K562 (cell line): ENCODE results near the gene EEFSEC. TPM values are rescaled to one million over a fixed set of nuclear protein-coding genes. Genes with fewer than 3 reads are reported as not detected.

Experiments
- ATAC-seq: fragments of 200-7000 bp; cut with Tn5 transposase; 3 replicates; pipeline ENCODE4 v1.9.1; 2020; ENCODE audit warnings: moderate library complexity
- BruUV-seq: library from RNA; stranded (reverse); fragments of 400-500 nt; replicated peaks from 2 replicates; lab custom pipeline; 2021; lab: Mats Ljungman, UMichigan
- CTCF ChIA-PET: fragments of 300-600 bp; formaldehyde crosslinking; extraction: SDS; loops from one replicate; lab custom pipeline; 2021; ENCODE audit warnings: low intra/inter-chr PET ratio; lab: Yijun Ruan, JAX
- POLR2A ChIA-PET: fragments of 300-600, 350-650 bp; sonication (Branson Sonifier 250); formaldehyde crosslinking; extraction: SDS; loops from one replicate; lab custom pipeline; 2021; ENCODE audit warnings: antibody characterized with exemption, inconsistent platforms; lab: Yijun Ruan, JAX
- DNase-seq, 4 experiments: peaks; one replicate each; pipeline versions ENCODE4 v3.0.0 to v3.0.0-alpha.2; 2011 to 2018; ENCODE audit warnings: low spot score in 3 of 4, mixed read lengths in 3 of 4; ENCODE audit errors: extremely low read depth in 1 of 4
- FAIRE-seq: peaks from 2 replicates; lab custom pipeline; 2011; peaks lifted over from hg19 to GRCh38; lab: Jason Lieb, UNC
- H2AFZ ChIP-seq: 2 replicates; pipeline ENCODE4 v1.6.0; 2011; ENCODE audit warnings: low read depth, low read length, control low read depth, inconsistent platforms
- H3K27ac ChIP-seq: fragments of 200-600 bp; 3 replicates; pipeline ENCODE4 v1.8.0; 2011; ENCODE audit warnings: low read depth, mild to moderate bottlenecking, control low read depth, inconsistent platforms, low read length, moderate library complexity, mixed read lengths; ENCODE audit errors: extremely low read depth
- H3K27me3 ChIP-seq, 2 experiments: fragments of 300-600 bp in 1 of 2; 2 replicates in 1 of 2; 3 replicates in 1 of 2; pipeline versions ENCODE4 v1.6.0 to v1.8.0; 2011; ENCODE audit warnings: inconsistent platforms in 2 of 2, low read length in 2 of 2, mild to moderate bottlenecking in 1 of 2, mixed read lengths in 1 of 2, moderate library complexity in 1 of 2; ENCODE audit not compliant: control insufficient read depth in 2 of 2, insufficient read depth in 2 of 2
- H3K36me3 ChIP-seq: fragments of 300-600 bp; 3 replicates; pipeline ENCODE4 v1.8.0; 2011; ENCODE audit warnings: mild to moderate bottlenecking, low read length, inconsistent platforms; ENCODE audit not compliant: control insufficient read depth, insufficient read depth
- H3K4me1 ChIP-seq, 2 experiments: fragments of 200-600 bp in 1 of 2; replicated peaks in 1 of 2; 2 replicates in 1 of 2; 3 replicates in 1 of 2; pipeline versions ENCODE4 v1.5.1 to v1.8.0; 2011; ENCODE audit warnings: inconsistent platforms in 2 of 2, low read length in 2 of 2, mild to moderate bottlenecking in 1 of 2, mixed read lengths in 1 of 2, moderate library complexity in 1 of 2; ENCODE audit not compliant: control insufficient read depth in 2 of 2, insufficient read depth in 2 of 2
- H3K4me2 ChIP-seq: 2 replicates; pipeline ENCODE4 v1.6.1; 2011; ENCODE audit warnings: low read length, control low read depth, inconsistent platforms, mixed read lengths; ENCODE audit not compliant: insufficient read depth
- H3K4me3 ChIP-seq: fragments of 200-600 bp; sonication (generic), shearing (Covaris generic); 2 replicates; pipeline ENCODE4 v1.5.1; 2016; ENCODE audit warnings: control low read depth, inconsistent platforms
- H3K79me2 ChIP-seq: fragments of 200-600 bp; 3 replicates; pipeline ENCODE4 v1.8.0; 2011; ENCODE audit warnings: low read length, inconsistent platforms; ENCODE audit not compliant: control insufficient read depth, insufficient read depth
- H3K9ac ChIP-seq, 2 experiments: 2 replicates each; pipeline versions ENCODE4 v1.6.0 to v1.6.1; 2011; ENCODE audit warnings: low read depth in 2 of 2, low read length in 2 of 2, control low read depth in 1 of 2, inconsistent platforms in 1 of 2, mild to moderate bottlenecking in 1 of 2, mixed read lengths in 1 of 2; ENCODE audit not compliant: insufficient read depth in 1 of 2
- H3K9me1 ChIP-seq: one replicate; pipeline ENCODE4 v1.6.0; 2011; ENCODE audit warnings: inconsistent platforms, mild to moderate bottlenecking, low read length, moderate library complexity; ENCODE audit not compliant: control insufficient read depth, insufficient read depth
- H3K9me3 ChIP-seq: replicated peaks from 2 replicates; pipeline ENCODE4 v1.5.1; 2011; ENCODE audit warnings: low read depth, low read length, inconsistent platforms; ENCODE audit not compliant: control insufficient read depth, insufficient read depth
- H4K20me1 ChIP-seq: replicated peaks from 2 replicates; pipeline ENCODE4 v1.6.1; 2011; ENCODE audit warnings: low read length, inconsistent platforms, mixed read lengths; ENCODE audit not compliant: control insufficient read depth, insufficient read depth
- ETV6 ChIP-seq, 3 experiments: fragments of 150-350 bp in 1 of 3; sonication (generic) in 1 of 3; formaldehyde crosslinking in 1 of 3; IDR thresholded peaks; 2 replicates each; pipeline versions ENCODE4 v1.6.1 to v1.8.0; 2014 to 2022; ENCODE audit warnings: borderline replicate concordance in 2 of 3, low read depth in 2 of 3, antibody characterized with exemption in 1 of 3, low read length in 1 of 3, mild to moderate bottlenecking in 1 of 3, missing genetic modification reagents in 1 of 3
- HDAC6 ChIP-seq: IDR thresholded peaks from 2 replicates; pipeline ENCODE4 v1.6.1; 2012; ENCODE audit warnings: low read depth, mild to moderate bottlenecking, control low read depth, inconsistent platforms, low read length, moderate library complexity
- KLF1 ChIP-seq: fragments of 450-650 bp; IDR thresholded peaks from 2 replicates; pipeline ENCODE4 v1.6.1; 2016; ENCODE audit warnings: missing genetic modification characterization, missing compliant biosample characterization
- POLR2G ChIP-seq: fragments of 200-400 bp; formaldehyde crosslinking; IDR thresholded peaks from 2 replicates; pipeline ENCODE4 v1.6.1; 2017; ENCODE audit warnings: low read depth, mild to moderate bottlenecking, antibody characterized with exemption, low read length, moderate library complexity
- RBM25 ChIP-seq: fragments of 200-400 bp; formaldehyde crosslinking; IDR thresholded peaks from 2 replicates; pipeline ENCODE4 v1.6.1; 2018; ENCODE audit warnings: low read length, low read depth, moderate library complexity; ENCODE audit not compliant: severe bottlenecking
- SIX5 ChIP-seq, 2 experiments: IDR thresholded peaks; 2 replicates each; pipeline ENCODE4 v1.6.1; 2011; ENCODE audit warnings: low read length in 2 of 2, borderline replicate concordance in 1 of 2, low read depth in 1 of 2, mild to moderate bottlenecking in 1 of 2, moderate library complexity in 1 of 2; ENCODE audit not compliant: insufficient read depth in 1 of 2
- SMAD4 ChIP-seq: fragments of 250-450 bp; sonication (Bioruptor Pico); conservative IDR thresholded peaks from 2 replicates; pipeline ENCODE4 v1.8.0; 2021; ENCODE audit warnings: inconsistent platforms, mild to moderate bottlenecking, moderate library complexity
- SMC3 ChIP-seq: conservative IDR thresholded peaks from 2 replicates; pipeline ENCODE4 v1.6.1; 2011; ENCODE audit warnings: low read depth, low read length, improper control_type of control experiment; ENCODE audit not compliant: insufficient read depth
- WGBS: fragments of 100-300 bp; shearing (Covaris generic); methylation state at CpG from one replicate; pipeline ENCODE4 v1.1.6; 2016; ENCODE audit warnings: low coverage, mixed read lengths; ENCODE audit not compliant: insufficient coverage; ENCODE audit errors: missing lambda C conversion rate; 5-methylcytosine and 5-hydroxymethylcytosine counted together
- in situ Hi-C: fragments of 300-500 bp; cut with MboI; formaldehyde crosslinking; loops from 4 replicates; pipeline ENCODE4 v1.15.0; 2018; ENCODE audit warnings: inconsistent platforms, mixed read lengths
- intact Hi-C: fragments of 100-400 bp; cut with micrococcal nuclease; formaldehyde crosslinking; loops from 2 replicates; pipeline ENCODE4 v1.14.2; 2022
- polyA plus RNA-seq, 8 experiments: library from polyadenylated mRNA; depleted of rRNA in 4 of 8; stranded (reverse) in 5 of 8; unstranded in 3 of 8; fragments of >200 nt; fragmentation: Nextera tagmentation in 2 of 8; fragmentation: Illumina TruSeq in 1 of 8; extraction: Ambion mirVana in 2 of 8; extraction: Trizol in 1 of 8; gene quantifications; 2 replicates each; pipeline versions ENCODE4 v1.2.1 to v1.2.3, GENCODE V29; 2011 to 2014; ENCODE audit warnings: inconsistent platforms in 1 of 8, missing spikeins in 1 of 8
- total RNA-seq, 7 experiments: library from RNA; depleted of rRNA in 6 of 7; stranded (reverse); fragments of >200 nt in 6 of 7; fragmentation: Illumina TruSeq in 2 of 7; extraction: Trizol in 2 of 7; gene quantifications; 2 replicates each; pipeline versions ENCODE4 v1.2.1 to v1.2.3, GENCODE V29; 2011 to 2021; ENCODE audit warnings: low replicate concordance in 1 of 7
- TF ChIP-seq, protein P1 (sequence below): fragments of 450-650 bp; formaldehyde crosslinking; conservative IDR thresholded peaks from 2 replicates; pipeline ENCODE4 v1.4.0; 2022; ENCODE audit warnings: mild to moderate bottlenecking, missing genetic modification characterization
- TF ChIP-seq, protein P2 (sequence below), 2 experiments: fragments of 450-650 bp; formaldehyde crosslinking in 1 of 2; IDR thresholded peaks; 2 replicates each; pipeline versions ENCODE4 v1.4.0 to v1.6.1; 2014 to 2020; ENCODE audit warnings: mild to moderate bottlenecking in 2 of 2, borderline replicate concordance in 1 of 2, low read depth in 1 of 2

The EEFSEC gene
- total and polyA plus RNA-seq, 9 of the 15 experiments (the other 6 are each of a cell fraction or from before 2014, with no cell fraction given): 0.35 to 11.8 (median 7.7) TPM

DNA sequence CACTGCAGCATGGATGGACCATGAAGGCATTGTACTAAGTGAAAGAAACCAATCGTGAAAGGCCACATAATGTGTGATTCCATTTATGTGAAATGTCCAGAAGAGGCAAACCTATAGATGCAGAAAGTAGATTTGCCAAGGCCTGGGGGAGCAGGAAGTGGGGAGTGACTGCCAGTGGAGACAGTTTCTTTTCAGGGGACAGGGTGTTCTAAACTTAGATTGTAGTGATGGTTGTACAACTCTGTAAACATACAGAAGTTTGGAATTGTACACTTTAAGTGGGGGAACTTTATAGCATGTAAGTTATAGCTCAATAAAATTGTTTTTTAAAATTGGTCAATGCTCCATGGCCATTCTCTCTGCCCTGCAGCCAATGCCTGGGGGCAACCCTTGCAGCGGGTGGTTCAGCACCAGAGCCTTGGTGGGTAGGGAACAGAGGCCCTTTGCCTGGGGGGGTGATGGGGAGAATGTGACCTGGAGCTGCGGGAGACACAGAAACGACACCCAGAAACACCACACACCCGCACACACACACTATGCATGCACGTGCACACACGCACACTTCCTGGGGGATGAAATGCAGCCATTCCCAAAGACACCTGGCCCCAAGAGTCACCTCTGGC is 270.4 kb downstream of the EEFSEC start:
- peak in 1 of 4 experiments; percentile 23 for DNase-seq
- CTCF ChIA-PET: no interaction called here
- Histone ChIP-seq H3K9me1 (no peaks in the 10 kb centered on the region), H3K4me1 (peaks cover 52 to 88% of the 10 kb centered on the region in 2 experiments), H2AFZ (no peak overlapping the region), H3K9me3 (peaks cover 2% of the 10 kb centered on the region; the same call in 1 of the 2 replicates), H3K79me2 (no peaks in the 10 kb centered on the region; the same call in 2 of the 3 replicates), H3K4me3 (no peak overlapping the region), H3K27me3 (no peaks in the 10 kb centered on the region), H3K27ac (peak overlapping the region; percentile 71; the same call in 1 of the 3 replicates), H3K4me2 (no peak overlapping the region; the same call in 1 of the 2 replicates), H3K9ac (peak overlapping the region; percentile 57 to 82; a peak in 2 of 4 replicates), H3K36me3 (no peaks in the 10 kb centered on the region), H4K20me1 (no peaks in the 10 kb centered on the region)
- ATAC-seq: no peak
- BruUV-seq: no TSS peak
- POLR2A ChIA-PET: interaction anchor here (0.6 to 0.9 kb wide), 3 partner anchors 57 to 82 kb away, joined by 3 to 4 read pairs (median 3); no protein-coding TSS in a partner anchor
- intact Hi-C loops (no loop called here), in situ Hi-C loops (no loop called here)
- FAIRE-seq: no peak
- 56% methylated on average over 4 of the region's 7 CpGs for whole genome bisulfite sequencing
- TF ChIP-seq, protein P1, sequence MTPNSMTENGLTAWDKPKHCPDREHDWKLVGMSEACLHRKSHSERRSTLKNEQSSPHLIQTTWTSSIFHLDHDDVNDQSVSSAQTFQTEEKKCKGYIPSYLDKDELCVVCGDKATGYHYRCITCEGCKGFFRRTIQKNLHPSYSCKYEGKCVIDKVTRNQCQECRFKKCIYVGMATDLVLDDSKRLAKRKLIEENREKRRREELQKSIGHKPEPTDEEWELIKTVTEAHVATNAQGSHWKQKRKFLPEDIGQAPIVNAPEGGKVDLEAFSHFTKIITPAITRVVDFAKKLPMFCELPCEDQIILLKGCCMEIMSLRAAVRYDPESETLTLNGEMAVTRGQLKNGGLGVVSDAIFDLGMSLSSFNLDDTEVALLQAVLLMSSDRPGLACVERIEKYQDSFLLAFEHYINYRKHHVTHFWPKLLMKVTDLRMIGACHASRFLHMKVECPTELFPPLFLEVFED (CRISPR knock-in tag): no peak
- TF ChIP-seq SMC3 (no peak), SMAD4 (0 out of 2 replicates have a peak, but pooled peaks have one; percentile 9), POLR2G (peak; percentile 41; the same call in 1 of the 2 replicates), HDAC6 (no peak), SIX5 (IDR thresholded peaks at IDR 0.05; ENCODE audit: borderline replicate concordance in 1 of 2, insufficient read depth in 1 of 2, low read depth in 1 of 2, low read length in 2 of 2) (no peak), ETV6 (IDR thresholded peaks at IDR 0.05; ENCODE audit: borderline replicate concordance in 1 of 2, low read depth in 2 of 2, low read length in 1 of 2) (no peak), ETV6 (CRISPR knock-in tag; IDR thresholded peaks at IDR 0.05; ENCODE audit: borderline replicate concordance) (no peak), RBM25 (no peak), KLF1 (tag) (no peak)
- TF ChIP-seq, protein P2, sequence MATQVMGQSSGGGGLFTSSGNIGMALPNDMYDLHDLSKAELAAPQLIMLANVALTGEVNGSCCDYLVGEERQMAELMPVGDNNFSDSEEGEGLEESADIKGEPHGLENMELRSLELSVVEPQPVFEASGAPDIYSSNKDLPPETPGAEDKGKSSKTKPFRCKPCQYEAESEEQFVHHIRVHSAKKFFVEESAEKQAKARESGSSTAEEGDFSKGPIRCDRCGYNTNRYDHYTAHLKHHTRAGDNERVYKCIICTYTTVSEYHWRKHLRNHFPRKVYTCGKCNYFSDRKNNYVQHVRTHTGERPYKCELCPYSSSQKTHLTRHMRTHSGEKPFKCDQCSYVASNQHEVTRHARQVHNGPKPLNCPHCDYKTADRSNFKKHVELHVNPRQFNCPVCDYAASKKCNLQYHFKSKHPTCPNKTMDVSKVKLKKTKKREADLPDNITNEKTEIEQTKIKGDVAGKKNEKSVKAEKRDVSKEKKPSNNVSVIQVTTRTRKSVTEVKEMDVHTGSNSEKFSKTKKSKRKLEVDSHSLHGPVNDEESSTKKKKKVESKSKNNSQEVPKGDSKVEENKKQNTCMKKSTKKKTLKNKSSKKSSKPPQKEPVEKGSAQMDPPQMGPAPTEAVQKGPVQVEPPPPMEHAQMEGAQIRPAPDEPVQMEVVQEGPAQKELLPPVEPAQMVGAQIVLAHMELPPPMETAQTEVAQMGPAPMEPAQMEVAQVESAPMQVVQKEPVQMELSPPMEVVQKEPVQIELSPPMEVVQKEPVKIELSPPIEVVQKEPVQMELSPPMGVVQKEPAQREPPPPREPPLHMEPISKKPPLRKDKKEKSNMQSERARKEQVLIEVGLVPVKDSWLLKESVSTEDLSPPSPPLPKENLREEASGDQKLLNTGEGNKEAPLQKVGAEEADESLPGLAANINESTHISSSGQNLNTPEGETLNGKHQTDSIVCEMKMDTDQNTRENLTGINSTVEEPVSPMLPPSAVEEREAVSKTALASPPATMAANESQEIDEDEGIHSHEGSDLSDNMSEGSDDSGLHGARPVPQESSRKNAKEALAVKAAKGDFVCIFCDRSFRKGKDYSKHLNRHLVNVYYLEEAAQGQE (IDR thresholded peaks at IDR 0.05; ENCODE audit: borderline replicate concordance): no peak
- TF ChIP-seq, protein P2 (CRISPR knock-in tag; IDR thresholded peaks at IDR 0.05; ENCODE audit: low read depth): no peak
